ENCODE results near the gene LARP1B.
"Not testable (repeated sequence)": the region's sequence is repeated elsewhere in the genome, so short reads cannot be mapped to it uniquely, and the experiment has no call there.

The LARP1B gene

DNA sequence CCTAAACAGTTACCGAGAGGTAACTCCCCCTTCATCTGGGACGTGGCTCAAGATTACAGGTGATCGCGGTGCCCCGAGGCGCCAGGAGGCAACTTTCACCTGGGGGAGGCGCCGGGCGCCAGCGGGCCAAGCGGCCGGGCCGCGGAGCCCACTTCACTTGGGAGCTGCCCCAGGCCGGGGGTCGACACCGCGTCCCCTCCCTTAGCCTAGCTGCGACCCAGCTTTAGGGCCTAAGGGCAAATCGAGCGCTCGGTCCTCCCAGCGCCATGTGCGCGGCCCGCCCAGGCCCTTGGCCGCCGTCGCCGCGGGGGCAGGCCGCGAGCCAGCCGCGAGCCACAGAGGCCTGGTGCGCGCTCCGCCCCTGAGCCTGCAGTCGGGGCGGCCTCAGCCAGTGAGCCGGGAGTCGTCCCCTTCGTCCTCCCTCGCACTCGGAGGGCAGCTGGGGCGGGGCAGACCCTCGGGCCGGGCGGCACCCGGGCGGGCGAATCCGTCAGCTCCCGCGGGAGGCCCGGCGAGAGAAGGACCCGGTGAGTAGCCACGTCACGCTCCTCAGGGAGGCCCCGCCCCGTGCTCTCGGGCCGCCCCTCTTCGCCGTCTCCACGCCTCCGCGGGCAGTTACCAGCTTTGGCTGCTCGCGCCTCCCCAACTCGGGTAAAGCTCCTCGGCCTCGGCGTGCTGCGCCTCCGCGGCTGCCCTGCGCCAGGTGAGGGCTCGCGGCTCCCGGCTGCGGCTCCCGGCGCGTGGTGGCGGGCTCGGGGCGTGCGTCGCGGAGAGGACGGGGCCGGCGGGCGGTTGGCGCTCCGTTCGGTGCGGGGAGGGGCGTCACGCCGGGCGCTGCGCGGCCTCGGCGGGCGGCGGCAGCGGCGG is at the start of gene LARP1B:
Gene LARP1B (plus strand): TSS at position 614 of the 867 bp plus-strand sequence. CDS start 13,640 bp downstream, outside the sequence.
- DNase-seq = peak; percentile 90

DNA sequence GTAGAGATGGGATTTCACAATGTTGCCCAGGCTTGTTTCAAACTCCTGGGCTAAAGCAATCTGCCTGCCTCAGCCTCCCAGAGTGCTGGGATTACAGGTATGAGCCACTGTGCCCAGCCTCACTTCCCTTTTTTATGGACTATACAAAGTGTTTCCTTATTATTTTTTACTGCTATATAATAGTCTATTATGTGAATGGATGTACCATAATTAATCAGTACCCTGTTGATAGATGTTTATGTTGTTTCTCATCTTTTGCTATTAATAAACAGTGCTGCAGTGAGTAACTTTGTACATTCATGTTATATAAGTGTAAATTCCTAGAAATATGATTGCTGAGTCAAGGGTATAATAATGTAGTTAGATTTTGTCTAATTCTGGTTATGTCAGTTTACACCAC is 35.8 kb upstream of the LARP1B start:
- DNase-seq = no peak

DNA sequence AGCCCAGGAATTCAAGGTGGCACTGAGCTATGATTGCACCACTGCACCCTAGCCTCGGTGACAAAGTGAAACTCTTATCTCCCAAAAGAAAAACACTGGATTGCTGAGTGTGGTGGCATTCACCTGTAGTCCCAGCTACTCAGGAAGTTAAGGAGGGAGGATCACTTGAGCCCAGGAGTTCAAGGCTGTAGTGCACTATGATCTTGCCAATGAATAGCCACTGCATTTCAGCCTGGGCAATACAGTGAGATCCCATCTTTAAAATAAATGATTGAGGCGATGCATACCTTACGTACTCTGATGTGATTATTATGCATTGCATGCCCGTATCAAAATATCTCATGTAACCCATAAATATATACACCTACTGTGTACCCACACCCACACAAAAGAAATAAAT is 31.2 kb upstream of the LARP1B start:
- DNase-seq = no peak

- DNase-seq = no peak
Observed at GRCh38 chr4:128031756-128032384, 29.2 kb upstream of the LARP1B start.

- no peak for DNase-seq
Observed at GRCh38 chr4:128039568-128039967, 21.5 kb upstream of the LARP1B start.

DNA sequence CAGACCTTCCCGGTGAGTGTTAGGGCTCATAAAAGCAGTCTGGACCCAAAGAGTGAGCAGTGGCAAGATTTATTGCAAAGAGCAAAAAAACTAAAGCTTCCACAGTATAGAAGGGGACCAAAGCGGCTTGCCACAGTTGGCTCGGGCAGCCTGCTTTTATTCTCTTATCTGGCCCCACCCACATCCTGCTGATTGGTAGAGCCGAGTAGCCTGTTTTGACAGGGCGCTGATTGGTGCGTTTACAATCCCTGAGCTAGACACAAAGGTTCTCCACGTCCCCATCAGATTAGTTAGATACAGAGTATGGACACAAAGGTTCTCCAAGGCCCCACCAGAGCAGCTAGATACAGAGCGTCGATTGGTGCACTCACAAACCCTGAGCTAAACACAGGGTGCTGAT is 14.1 kb upstream of the LARP1B start:
- not testable (repeated sequence) for DNase-seq

GRCh38 chr4:128047514-128047913 is 13.6 kb upstream of the LARP1B start:
- DNase-seq = not testable (repeated sequence)

GRCh38 chr4:128051229-128051628 is 9.9 kb upstream of the LARP1B start:
- not testable (repeated sequence) for DNase-seq

DNA sequence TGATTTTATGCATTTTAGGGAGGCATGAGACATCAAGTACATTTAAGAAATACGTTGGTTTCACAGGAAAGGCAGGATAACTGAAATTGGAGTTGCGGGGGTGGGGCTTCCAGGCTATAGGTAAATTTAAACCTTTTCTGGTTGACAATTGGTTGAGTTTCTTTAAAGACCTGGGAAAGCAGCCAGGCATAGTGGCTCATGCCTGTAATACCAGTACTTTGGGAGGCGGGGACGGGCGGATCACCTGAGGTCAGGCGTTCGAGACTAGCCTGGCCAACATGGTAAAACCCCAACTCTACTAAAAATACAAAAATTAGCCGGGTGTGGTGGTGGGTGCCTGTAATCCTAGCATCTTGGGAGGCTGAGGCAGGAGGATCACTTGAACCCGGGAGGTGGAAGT is 6.2 kb upstream of the LARP1B start:
- DNase-seq = not testable (repeated sequence)

- not testable (repeated sequence) for DNase-seq
Observed at GRCh38 chr4:128055441-128056206, 5.5 kb upstream of the LARP1B start.

- no peak for DNase-seq
Observed at GRCh38 chr4:128056396-128056795, 4.7 kb upstream of the LARP1B start.

- DNase-seq = no peak
Observed at GRCh38 chr4:128060121-128060698, 902 bp upstream of the LARP1B start.

- peak; percentile 5 for DNase-seq
Observed at GRCh38 chr4:128061566-128062536, 739 bp downstream of the LARP1B start.

- DNase-seq = not testable (repeated sequence)
Observed at GRCh38 chr4:128066453-128066820, 5.3 kb downstream of the LARP1B start.

DNA sequence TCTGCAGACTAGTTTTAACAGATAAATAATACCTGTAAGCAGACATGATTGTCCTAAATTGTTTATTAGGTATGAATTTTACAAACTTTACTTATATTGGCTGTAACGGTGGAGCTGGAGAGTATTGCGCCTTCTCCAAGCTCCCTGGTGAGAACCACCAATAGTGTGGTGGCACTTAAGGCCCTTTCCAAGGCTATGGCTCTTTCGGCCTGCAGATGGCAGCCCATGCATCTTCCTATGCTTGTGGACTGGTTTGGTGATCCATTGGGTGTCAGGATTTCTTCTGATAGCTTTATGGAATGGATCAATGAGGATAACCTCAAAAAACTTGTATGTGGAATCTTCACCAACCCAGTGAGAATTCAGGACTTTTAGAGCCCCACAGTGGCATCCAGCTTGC is 7.8 kb downstream of the LARP1B start:
- DNase-seq = no peak

GRCh38 chr4:128076464-128076863 is 15.4 kb downstream of the LARP1B start:
- DNase-seq = no peak

DNA sequence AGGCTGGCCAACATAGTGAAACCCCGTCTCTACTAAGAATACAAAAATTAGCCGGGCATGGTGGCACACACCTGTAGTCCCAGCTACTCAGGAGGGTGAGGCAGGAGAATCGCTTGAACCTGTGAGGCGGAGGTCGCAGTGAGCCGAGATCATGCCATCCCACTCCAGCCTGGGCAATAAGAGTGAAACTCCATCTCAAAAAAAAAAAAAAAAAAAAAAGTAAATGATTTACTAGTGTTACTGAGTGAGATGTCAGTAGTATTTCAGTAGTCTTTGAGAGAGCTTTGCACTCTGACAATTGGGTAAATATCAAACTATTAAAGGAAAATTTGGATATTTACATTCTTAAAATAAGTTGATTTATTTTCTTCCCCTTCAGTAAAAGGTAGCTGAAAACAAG is 34.2 kb downstream of the LARP1B start:
- not testable (repeated sequence) for DNase-seq

- no peak for DNase-seq
Observed at GRCh38 chr4:128107766-128108165, 46.7 kb downstream of the LARP1B start.

DNA sequence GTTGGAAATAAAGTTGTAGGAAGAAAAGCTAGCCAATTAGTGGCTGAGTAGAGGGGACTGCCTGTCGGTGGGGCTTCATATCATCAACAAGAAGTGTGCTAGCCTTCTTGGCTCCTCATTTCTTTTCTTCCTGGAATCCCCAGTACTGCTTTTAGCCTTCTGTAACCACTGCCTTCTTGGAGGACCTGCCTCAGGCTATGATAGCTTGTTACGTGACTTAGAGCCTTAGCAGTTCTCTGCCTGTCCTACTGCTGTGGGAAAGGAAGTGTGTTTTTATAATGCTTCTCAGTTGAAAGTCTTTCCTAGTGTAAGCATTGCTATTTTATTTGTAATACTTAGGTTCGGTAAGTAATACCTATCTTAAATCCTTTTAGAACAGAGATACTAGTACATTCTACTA is 61.9 kb downstream of the LARP1B start:
- DNase-seq = no peak

- DNase-seq = no peak
Observed at GRCh38 chr4:128130621-128131020, 69.5 kb downstream of the LARP1B start.

DNA sequence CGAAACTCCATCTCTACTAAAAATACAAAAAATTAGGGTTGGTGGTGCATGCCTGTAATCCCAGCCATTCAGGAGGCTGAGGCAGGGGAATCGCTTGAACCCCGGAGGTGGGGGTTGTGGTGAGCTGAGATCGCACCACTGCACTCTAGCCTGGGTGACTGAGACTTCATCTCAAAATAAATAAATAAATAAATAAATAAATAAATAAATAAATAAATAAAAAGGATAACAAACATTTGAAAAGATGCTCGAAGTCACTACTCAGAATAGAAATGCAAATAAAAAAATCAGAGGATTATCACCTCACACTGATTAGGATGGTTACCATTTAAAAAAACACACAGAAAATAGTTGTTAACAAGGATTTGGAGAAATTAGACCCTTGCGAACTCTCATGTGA is 73.8 kb downstream of the LARP1B start:
- DNase-seq = no peak

- no peak for DNase-seq
Observed at GRCh38 chr4:128135391-128135790, 74.3 kb downstream of the LARP1B start.

Measured in NK-92 treated with Interleukin-12 subunit alpha and Interleukin-12 subunit beta, amount 100 ng/mL, for 24 hours (cell line).